NCI-H2196 treated with DMSO at 0.1 percent for 48 hours (cell line): Measurements from ENCODE around the gene GAS2L2.

Source experiments
- DNase-seq: peaks from one replicate; lab custom pipeline; 2025; ENCODE audit not compliant: unreplicated experiment; lab: John Stamatoyannopoulos, UW

Gene GAS2L2

GRCh38 chr17:35752945-35753764 is at the start of gene GAS2L2:
TSS of gene GAS2L2 (minus strand) at chr17:35753239. CDS start at chr17:35752850, 389 bp downstream.
- no peak for DNase-seq

GRCh38 chr17:35801583-35802224 is 48.7 kb upstream of the GAS2L2 start:
- DNase-seq, result peak; percentile 2

- DNase-seq, result peak; percentile 4
Observed at GRCh38 chr17:35799942-35800341, 46.9 kb upstream of the GAS2L2 start.

GRCh38 chr17:35797918-35798317 is 44.9 kb upstream of the GAS2L2 start:
- DNase-seq, result no peak

- no peak for DNase-seq
Observed at GRCh38 chr17:35797370-35797769, 44.3 kb upstream of the GAS2L2 start.

- DNase-seq, result no peak
Observed at GRCh38 chr17:35796942-35797341, 43.9 kb upstream of the GAS2L2 start.

- DNase-seq, result no peak
Observed at GRCh38 chr17:35795871-35796265, 42.8 kb upstream of the GAS2L2 start.

- no peak for DNase-seq
Observed at GRCh38 chr17:35795007-35795870, 42.2 kb upstream of the GAS2L2 start, which contains the start of gene MMP28. TSS of gene MMP28 (minus strand) at chr17:35795641. CDS start at chr17:35795377, 264 bp downstream.

- DNase-seq, result no peak
Observed at GRCh38 chr17:35793257-35793656, 40.2 kb upstream of the GAS2L2 start.

- DNase-seq, result no peak
Observed at GRCh38 chr17:35791681-35792350, 38.8 kb upstream of the GAS2L2 start.

GRCh38 chr17:35790841-35791240 is 37.8 kb upstream of the GAS2L2 start:
- DNase-seq, result no peak

GRCh38 chr17:35788477-35789368 is 35.7 kb upstream of the GAS2L2 start:
- no peak for DNase-seq

- DNase-seq, result no peak
Observed at GRCh38 chr17:35786941-35787432, 33.9 kb upstream of the GAS2L2 start.

- no peak for DNase-seq
Observed at GRCh38 chr17:35784895-35785294, 31.9 kb upstream of the GAS2L2 start.

GRCh38 chr17:35780950-35781349 is 27.9 kb upstream of the GAS2L2 start:
- DNase-seq, result no peak

- DNase-seq, result no peak
Observed at GRCh38 chr17:35778641-35779196, 25.7 kb upstream of the GAS2L2 start.

- no peak for DNase-seq
Observed at GRCh38 chr17:35775583-35775982, 22.5 kb upstream of the GAS2L2 start.

GRCh38 chr17:35775039-35775438 is 22.0 kb upstream of the GAS2L2 start:
- no peak for DNase-seq

GRCh38 chr17:35774499-35774898 is 21.5 kb upstream of the GAS2L2 start:
- no peak for DNase-seq
